GM06990 (cell line): ENCODE results near the gene KCNAB1.
A peak's percentile ranks its signal among the peaks of the same experiment; 100 is the strongest.

ENCODE experiments used
- DNase-seq: peaks from one replicate; pipeline ENCODE4 v3.0.0-alpha.2; 2011; ENCODE audit not compliant: insufficient read length; ENCODE audit errors: extremely low read depth
- H3K27me3 ChIP-seq: replicated peaks from 2 replicates; pipeline ENCODE4 v1.6.0; 2011; ENCODE audit warnings: low read length; ENCODE audit not compliant: control insufficient read depth, insufficient read depth
- H3K36me3 ChIP-seq: 2 replicates; pipeline ENCODE4 v1.5.1; 2011; ENCODE audit warnings: low read length; ENCODE audit not compliant: control insufficient read depth, insufficient read depth
- H3K4me3 ChIP-seq: replicated peaks from 2 replicates; pipeline ENCODE4 v1.5.1; 2011; ENCODE audit warnings: low read depth, mild to moderate bottlenecking, control low read depth, low read length
- CTCF ChIP-seq: IDR thresholded peaks from 2 replicates; pipeline ENCODE4 v1.5.1; 2011; ENCODE audit warnings: low read length, control low read depth, mild to moderate bottlenecking, inconsistent platforms; ENCODE audit not compliant: insufficient read depth, poor library complexity, severe bottlenecking

Gene KCNAB1

GRCh38 chr3:156461889-156462288, 341.5 kb downstream of the KCNAB1 start:
- Histone ChIP-seq H3K27me3 (no peaks in the 10 kb centered on the region), H3K4me3 (no peak overlapping the region), H3K36me3 (no peaks in the 10 kb centered on the region)
- no peak for TF ChIP-seq CTCF
- DNase-seq = no peak

GRCh38 chr3:156463123-156463522, 342.7 kb downstream of the KCNAB1 start:
- Histone ChIP-seq H3K27me3 (no peaks in the 10 kb centered on the region), H3K4me3 (no peak overlapping the region), H3K36me3 (no peaks in the 10 kb centered on the region)
- TF ChIP-seq CTCF = no peak
- no peak for DNase-seq

- no peak for TF ChIP-seq CTCF
- Histone ChIP-seq H3K4me3 (no peak overlapping the region), H3K36me3 (no peaks in the 10 kb centered on the region), H3K27me3 (no peaks in the 10 kb centered on the region)
- DNase-seq = no peak
These were observed 344.8 kb downstream of the KCNAB1 start for GRCh38 chr3:156465194-156465593.

- no peak overlapping the region for H3K4me3 ChIP-seq
- no peak for DNase-seq
- H3K36me3 ChIP-seq = no peaks in the 10 kb centered on the region
- no peak for TF ChIP-seq CTCF
- H3K27me3 ChIP-seq = no peaks in the 10 kb centered on the region
These were observed 349.1 kb downstream of the KCNAB1 start for GRCh38 chr3:156469456-156469855.

GRCh38 chr3:156471431-156471830, 351.1 kb downstream of the KCNAB1 start:
- no peak overlapping the region for H3K4me3 ChIP-seq
- TF ChIP-seq CTCF = no peak
- DNase-seq = no peak
- no peaks in the 10 kb centered on the region for H3K27me3 ChIP-seq
- no peaks in the 10 kb centered on the region for H3K36me3 ChIP-seq

- no peak for DNase-seq
- Histone ChIP-seq H3K27me3 (no peaks in the 10 kb centered on the region), H3K4me3 (no peak overlapping the region), H3K36me3 (no peaks in the 10 kb centered on the region)
- peak; percentile 42 for TF ChIP-seq CTCF
These were observed 351.8 kb downstream of the KCNAB1 start for GRCh38 chr3:156472150-156472549.
